Endothelial cell of hepatic sinusoid (primary cell): ENCODE results near the gene UGP2.
"Not testable (repeated sequence)": the region's sequence is repeated elsewhere in the genome, so short reads cannot be mapped to it uniquely, and the experiment has no call there.

Experiments used
- in situ Hi-C: cut with HindIII; loops from 2 replicates; pipeline ENCODE4 v1.10.0; 2017; ENCODE audit warnings: low sequenced_read_pairs

UGP2 gene

GRCh38 chr2:63890678-63891077, 49.0 kb downstream of the UGP2 start:
- in situ Hi-C loops, result no loop called here

GRCh38 chr2:63891488-63892030, 49.9 kb downstream of the UGP2 start:
- in situ Hi-C loops, result no loop called here

GRCh38 chr2:63893163-63893562, 51.5 kb downstream of the UGP2 start:
- in situ Hi-C loops, result no loop called here

DNA sequence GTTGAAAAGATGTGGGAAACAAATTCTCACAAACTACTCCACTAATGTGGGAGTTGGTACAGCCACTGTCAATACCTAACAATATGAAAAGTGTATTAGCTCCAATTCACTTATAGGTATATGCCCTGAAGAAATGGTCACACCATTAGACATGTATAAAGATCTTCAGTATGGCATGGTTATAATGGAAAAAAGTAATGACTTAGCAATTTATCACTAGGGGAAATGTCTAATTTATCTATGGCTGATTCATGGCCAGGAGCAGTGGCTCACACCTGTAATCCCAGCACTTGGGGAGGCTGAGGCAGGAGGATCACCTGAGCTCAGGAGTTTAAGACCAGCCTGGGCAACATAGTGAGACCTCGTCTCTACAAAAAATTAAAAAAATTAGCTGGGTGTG, 52.5 kb downstream of the UGP2 start:
- in situ Hi-C loops, result no loop called here

- in situ Hi-C loops, result no loop called here
Observed at GRCh38 chr2:63898839-63899238, 57.1 kb downstream of the UGP2 start.

- in situ Hi-C loops, result no loop called here
Observed at GRCh38 chr2:63899639-63900038, 57.9 kb downstream of the UGP2 start.

- in situ Hi-C loops, result no loop called here
Observed at GRCh38 chr2:63902149-63902548, 60.5 kb downstream of the UGP2 start.

GRCh38 chr2:63903003-63903402, 61.3 kb downstream of the UGP2 start:
- in situ Hi-C loops, result no loop called here

GRCh38 chr2:63914311-63914710, 72.6 kb downstream of the UGP2 start:
- in situ Hi-C loops, result no loop called here

DNA sequence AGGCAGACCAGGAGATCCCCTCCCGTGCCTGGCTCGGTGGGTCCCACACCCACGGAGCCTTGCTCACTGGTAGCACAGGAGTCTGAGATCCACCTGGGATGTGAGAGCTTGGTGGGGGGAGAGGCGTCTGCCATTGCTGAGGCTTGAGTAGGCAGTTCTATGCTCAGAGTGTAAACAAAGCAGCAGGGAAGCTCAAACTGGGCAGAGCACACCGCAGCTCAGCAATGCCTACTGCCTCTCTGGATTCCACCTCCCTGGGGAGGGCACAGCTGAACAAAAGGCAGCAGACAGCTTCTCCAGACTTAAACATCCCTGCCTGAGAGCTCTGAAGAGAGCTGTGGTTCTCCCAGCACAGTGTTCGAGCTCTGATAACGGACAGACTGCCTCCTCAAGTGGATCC, 85.1 kb downstream of the UGP2 start:
- in situ Hi-C loops, result no loop called here

DNA sequence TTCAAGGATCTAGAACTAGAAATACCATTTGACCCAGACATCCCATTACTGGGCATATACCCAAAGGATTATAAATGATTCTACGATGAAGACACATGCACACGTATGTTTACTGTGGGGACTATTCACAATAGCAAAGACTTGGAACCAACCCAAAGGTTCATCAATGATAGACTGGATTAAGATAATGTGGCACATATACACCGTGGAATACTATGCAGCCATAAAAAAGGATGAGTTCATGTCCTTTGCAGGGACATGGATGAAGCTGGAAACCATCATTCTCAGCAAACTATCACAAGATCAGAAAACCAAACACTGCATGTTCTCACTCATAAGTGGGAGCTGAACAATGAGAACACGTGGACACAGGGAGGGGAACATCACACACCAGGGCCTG, 90.4 kb downstream of the UGP2 start:
- in situ Hi-C loops, result not testable (repeated sequence)
